HCT116 (cell line): ENCODE measurements around the gene SEMA6D. TPM values are rescaled to one million over a fixed set of nuclear protein-coding genes. Genes with fewer than 3 reads are reported as not detected.

Experiments used
- ATAC-seq: fragments of 200-7000 bp; cut with Tn5 transposase; 2 replicates; pipeline ENCODE4 v1.9.1; 2020; ENCODE audit warnings: mild to moderate bottlenecking, moderate library complexity
- BruUV-seq: library from RNA; stranded (reverse); fragments of 400-500 nt; replicated peaks from 2 replicates; lab custom pipeline; 2021; lab: Mats Ljungman, UMichigan
- CTCF ChIA-PET: fragments of 300-600 bp; sonication (Branson Sonifier 250); formaldehyde crosslinking; loops from one replicate; lab custom pipeline; 2021; ENCODE audit warnings: antibody characterized with exemption; lab: Charles Lee
- POLR2A ChIA-PET: fragments of 300-600, 350-600 bp; sonication (Branson Sonifier 250); formaldehyde crosslinking; loops from one replicate; lab custom pipeline; 2021; ENCODE audit warnings: antibody characterized with exemption; lab: Charles Lee
- RAD21 ChIA-PET, 2 experiments: fragments of 300-600 bp; sonication (Branson Sonifier 250); formaldehyde crosslinking; loops; one replicate each; lab custom pipeline; 2023; ENCODE audit warnings: low total read pairs in 2 of 2; ENCODE audit not compliant: uncharacterized antibody in 2 of 2, unreplicated experiment in 2 of 2, low non-redundant PET in 1 of 2; lab: Charles Lee
- DNase-seq: peaks from one replicate; pipeline ENCODE4 v3.0.0-alpha.2; 2010; ENCODE audit warnings: low read depth, low spot score
- H2AFZ ChIP-seq: fragments of 200-600 bp; shearing (Covaris generic), sonication (generic); 2 replicates; pipeline ENCODE4 v1.6.1; 2017; ENCODE audit warnings: low read depth, mixed run types, mixed read lengths, antibody characterized with exemption, low read length; ENCODE audit not compliant: poor library complexity, severe bottlenecking
- H3K27ac ChIP-seq: 2 replicates; pipeline ENCODE4 v1.5.1; 2012; ENCODE audit warnings: low read depth, low read length
- H3K27me3 ChIP-seq: fragments of 200-600 bp; sonication (generic); 2 replicates; pipeline ENCODE4 v1.6.1; 2016; ENCODE audit warnings: mixed run types, low read length, mixed read lengths; ENCODE audit not compliant: insufficient read depth
- H3K36me3 ChIP-seq, 2 experiments: fragments of 200-500 bp in 1 of 2; fragments of 200-600 bp in 1 of 2; sonication (Bioruptor generic) in 1 of 2; sonication (generic) in 1 of 2; 2 replicates each; pipeline versions ENCODE4 v1.5.1 to v1.6.1; 2014 to 2016; ENCODE audit warnings: low read length in 2 of 2, inconsistent platforms in 1 of 2, mixed read lengths in 1 of 2, mixed run types in 1 of 2; ENCODE audit not compliant: insufficient read depth in 2 of 2, control insufficient read depth in 1 of 2
- H3K4me1 ChIP-seq, 2 experiments: fragments of 200-600 bp in 1 of 2; sonication (generic) in 1 of 2; 2 replicates each; pipeline versions ENCODE4 v1.5.1 to v1.6.1; 2012 to 2017; ENCODE audit warnings: low read length in 2 of 2, inconsistent platforms in 1 of 2, mild to moderate bottlenecking in 1 of 2, mixed read lengths in 1 of 2, mixed run types in 1 of 2, moderate library complexity in 1 of 2; ENCODE audit not compliant: insufficient read depth in 2 of 2, control insufficient read depth in 1 of 2
- H3K4me2 ChIP-seq: fragments of 200-600 bp; sonication (generic); 2 replicates; pipeline ENCODE4 v1.6.1; 2017; ENCODE audit warnings: mixed run types, low read length, mixed read lengths
- H3K4me3 ChIP-seq, 2 experiments: fragments of 200-600 bp in 1 of 2; sonication (generic) in 1 of 2; replicated peaks in 1 of 2; 2 replicates each; pipeline ENCODE4 v1.5.1; 2011 to 2016; ENCODE audit warnings: low read length in 2 of 2, control low read depth in 1 of 2, low read depth in 1 of 2, mild to moderate bottlenecking in 1 of 2, mixed read lengths in 1 of 2, mixed run types in 1 of 2
- H3K79me2 ChIP-seq: fragments of 200-600 bp; sonication (generic); 2 replicates; pipeline ENCODE4 v1.6.1; 2017; ENCODE audit warnings: mild to moderate bottlenecking, mixed run types, low read length, moderate library complexity, mixed read lengths; ENCODE audit not compliant: insufficient read depth
- H3K9ac ChIP-seq: fragments of 200-600 bp; sonication (generic); 2 replicates; pipeline ENCODE4 v1.6.1; 2016; ENCODE audit warnings: low read length, mixed read lengths
- H3K9me2 ChIP-seq: fragments of 200-600 bp; sonication (generic), shearing (Covaris generic); 2 replicates; pipeline ENCODE4 v1.6.1; 2017; ENCODE audit warnings: mixed run types, mild to moderate bottlenecking, moderate library complexity; ENCODE audit not compliant: insufficient read depth
- H3K9me3 ChIP-seq, 2 experiments: fragments of 200-500 bp in 1 of 2; fragments of 200-600 bp in 1 of 2; sonication (Bioruptor generic) in 1 of 2; sonication (generic) in 1 of 2; 2 replicates each; pipeline ENCODE4 v1.6.1; 2014 to 2017; ENCODE audit warnings: low read length in 2 of 2, mixed read lengths in 2 of 2, inconsistent platforms in 1 of 2, low read depth in 1 of 2, mild to moderate bottlenecking in 1 of 2, mixed run types in 1 of 2, moderate library complexity in 1 of 2; ENCODE audit not compliant: control insufficient read depth in 1 of 2, insufficient read depth in 1 of 2
- H4K20me1 ChIP-seq: fragments of 200-600 bp; sonication (generic), shearing (Covaris generic); 2 replicates; pipeline ENCODE4 v1.6.1; 2017; ENCODE audit warnings: mixed run types, mild to moderate bottlenecking, moderate library complexity; ENCODE audit not compliant: insufficient read depth
- CEBPB ChIP-seq: IDR thresholded peaks from 2 replicates; pipeline ENCODE4 v1.6.1; 2012; ENCODE audit warnings: low read depth
- EGR1 ChIP-seq: IDR thresholded peaks from 2 replicates; pipeline ENCODE4 v1.6.1; 2012; ENCODE audit warnings: low read depth
- ELF1 ChIP-seq: IDR thresholded peaks from 2 replicates; pipeline ENCODE4 v1.6.1; 2012; ENCODE audit warnings: low read depth, borderline replicate concordance
- EZH2 ChIP-seq: fragments of 200-600 bp; sonication (generic); IDR thresholded peaks from 2 replicates; pipeline ENCODE4 v1.6.1; 2017; ENCODE audit warnings: antibody characterized with exemption, mixed run types
- EZH2phosphoT487 ChIP-seq: fragments of 200-600 bp; IDR thresholded peaks from 2 replicates; pipeline ENCODE4 v1.6.1; 2018; ENCODE audit warnings: antibody characterized with exemption, borderline replicate concordance
- FOSL1 ChIP-seq: IDR thresholded peaks from 2 replicates; pipeline ENCODE4 v1.6.1; 2012; ENCODE audit warnings: low read depth
- RAD21 ChIP-seq: IDR thresholded peaks from 2 replicates; pipeline ENCODE4 v1.6.1; 2012; ENCODE audit warnings: low read depth, mild to moderate bottlenecking
- SIN3A ChIP-seq: IDR thresholded peaks from 2 replicates; pipeline ENCODE4 v1.6.1; 2012; ENCODE audit warnings: low read depth
- TCF7L2 ChIP-seq: IDR thresholded peaks from 2 replicates; pipeline ENCODE4 v1.7.0; 2011; ENCODE audit warnings: borderline replicate concordance, inconsistent platforms; ENCODE audit not compliant: insufficient read depth, insufficient read length; ENCODE audit errors: extremely low read depth
- YY1 ChIP-seq: IDR thresholded peaks from 2 replicates; pipeline ENCODE4 v1.6.1; 2011; ENCODE audit warnings: low read length, low read depth, moderate library complexity, mild to moderate bottlenecking; ENCODE audit not compliant: insufficient replicate concordance; ENCODE audit errors: extremely low read depth
- intact Hi-C: fragments of 100-400 bp; cut with micrococcal nuclease; formaldehyde crosslinking; loops from 2 replicates; pipeline ENCODE4 v1.10.0; 2022
- total RNA-seq: library from RNA; stranded (reverse); gene quantifications from one replicate; pipeline ENCODE4 v1.2.1, GENCODE V29; 2021; ENCODE audit not compliant: unreplicated experiment
- TF ChIP-seq, protein P1 (sequence below), 3 experiments: fragments of 200-600 bp in 1 of 3; sonication (generic) in 1 of 3; IDR thresholded peaks in 2 of 3; conservative IDR thresholded peaks in 1 of 3; 2 replicates each; pipeline ENCODE4 v1.5.1; 2012 to 2017; ENCODE audit warnings: low read depth in 2 of 3, low read length in 2 of 3, antibody characterized with exemption in 1 of 3, borderline replicate concordance in 1 of 3, control low read depth in 1 of 3, mild to moderate bottlenecking in 1 of 3, mixed read lengths in 1 of 3, mixed run types in 1 of 3, moderate library complexity in 1 of 3; ENCODE audit not compliant: insufficient read depth in 1 of 3
- TF ChIP-seq, protein P2 (sequence below): IDR thresholded peaks from 2 replicates; pipeline ENCODE4 v1.6.1; 2012; ENCODE audit warnings: low read depth
- TF ChIP-seq, protein P3 (sequence below): IDR thresholded peaks from 2 replicates; pipeline ENCODE4 v1.6.1; 2011; ENCODE audit warnings: mild to moderate bottlenecking, low read length, moderate library complexity; ENCODE audit not compliant: insufficient replicate concordance; ENCODE audit errors: extremely low read depth

The SEMA6D gene
- total RNA-seq, 1 experiment from 2014 or later: 0.02 TPM

DNA sequence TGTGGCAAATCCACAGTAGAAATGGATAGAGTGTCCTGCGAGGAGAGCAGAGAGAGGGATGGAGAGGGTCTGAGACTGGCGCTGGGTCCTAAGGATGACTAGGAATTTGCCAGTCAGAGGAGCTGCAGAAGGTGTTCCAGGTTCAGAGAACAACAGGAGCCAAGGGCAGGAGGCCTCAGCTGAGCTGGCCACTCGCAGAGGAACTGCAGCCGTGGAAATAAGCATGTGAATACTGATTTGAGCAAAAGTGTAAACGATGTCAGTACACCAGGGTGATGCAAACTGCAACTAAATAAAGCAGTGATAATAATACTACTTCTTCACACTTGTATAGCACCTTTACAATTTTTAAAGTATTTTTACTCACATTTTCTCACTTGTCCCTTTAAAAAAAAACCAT, 24.6 kb downstream of the SEMA6D start:
- BruUV-seq: no TSS peak
- Histone ChIP-seq H3K4me3 (no peak overlapping the region), H3K79me2 (no peaks in the 10 kb centered on the region), H3K4me1 (no peaks in the 10 kb centered on the region), H3K9ac (no peak overlapping the region), H3K27ac (no peak overlapping the region), H4K20me1 (no peaks in the 10 kb centered on the region), H3K9me3 (peaks cover 8 to 34% of the 10 kb centered on the region in 2 experiments; a peak in 2 of 4 replicates), H3K9me2 (no peaks in the 10 kb centered on the region), H3K27me3 (no peaks in the 10 kb centered on the region), H2AFZ (no peak overlapping the region), H3K36me3 (no peaks in the 10 kb centered on the region), H3K4me2 (no peak overlapping the region)
- DNase-seq (no peak), ATAC-seq (no peak)
- ChIA-PET RAD21 (no interaction called here), POLR2A (no interaction called here), CTCF (no interaction called here)
- no peak for TF ChIP-seq EGR1
- TF ChIP-seq, protein P1, sequence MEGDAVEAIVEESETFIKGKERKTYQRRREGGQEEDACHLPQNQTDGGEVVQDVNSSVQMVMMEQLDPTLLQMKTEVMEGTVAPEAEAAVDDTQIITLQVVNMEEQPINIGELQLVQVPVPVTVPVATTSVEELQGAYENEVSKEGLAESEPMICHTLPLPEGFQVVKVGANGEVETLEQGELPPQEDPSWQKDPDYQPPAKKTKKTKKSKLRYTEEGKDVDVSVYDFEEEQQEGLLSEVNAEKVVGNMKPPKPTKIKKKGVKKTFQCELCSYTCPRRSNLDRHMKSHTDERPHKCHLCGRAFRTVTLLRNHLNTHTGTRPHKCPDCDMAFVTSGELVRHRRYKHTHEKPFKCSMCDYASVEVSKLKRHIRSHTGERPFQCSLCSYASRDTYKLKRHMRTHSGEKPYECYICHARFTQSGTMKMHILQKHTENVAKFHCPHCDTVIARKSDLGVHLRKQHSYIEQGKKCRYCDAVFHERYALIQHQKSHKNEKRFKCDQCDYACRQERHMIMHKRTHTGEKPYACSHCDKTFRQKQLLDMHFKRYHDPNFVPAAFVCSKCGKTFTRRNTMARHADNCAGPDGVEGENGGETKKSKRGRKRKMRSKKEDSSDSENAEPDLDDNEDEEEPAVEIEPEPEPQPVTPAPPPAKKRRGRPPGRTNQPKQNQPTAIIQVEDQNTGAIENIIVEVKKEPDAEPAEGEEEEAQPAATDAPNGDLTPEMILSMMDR (IDR thresholded peaks at IDR 0.05 in 2 of 3, conservative IDR thresholded peaks at IDR 0.05 in 1 of 3; ENCODE audit: borderline replicate concordance in 1 of 3, insufficient read depth in 1 of 3, low read depth in 2 of 3, low read length in 2 of 3): no peak
- TF ChIP-seq RAD21: no peak
- TF ChIP-seq ELF1: no peak
- TF ChIP-seq TCF7L2: no peak
- TF ChIP-seq EZH2phosphoT487: no peak
- TF ChIP-seq FOSL1: no peak
- no peak for TF ChIP-seq CEBPB
- TF ChIP-seq EZH2: no peak
- TF ChIP-seq SIN3A: no peak
- no peak for TF ChIP-seq YY1
- TF ChIP-seq, protein P2, sequence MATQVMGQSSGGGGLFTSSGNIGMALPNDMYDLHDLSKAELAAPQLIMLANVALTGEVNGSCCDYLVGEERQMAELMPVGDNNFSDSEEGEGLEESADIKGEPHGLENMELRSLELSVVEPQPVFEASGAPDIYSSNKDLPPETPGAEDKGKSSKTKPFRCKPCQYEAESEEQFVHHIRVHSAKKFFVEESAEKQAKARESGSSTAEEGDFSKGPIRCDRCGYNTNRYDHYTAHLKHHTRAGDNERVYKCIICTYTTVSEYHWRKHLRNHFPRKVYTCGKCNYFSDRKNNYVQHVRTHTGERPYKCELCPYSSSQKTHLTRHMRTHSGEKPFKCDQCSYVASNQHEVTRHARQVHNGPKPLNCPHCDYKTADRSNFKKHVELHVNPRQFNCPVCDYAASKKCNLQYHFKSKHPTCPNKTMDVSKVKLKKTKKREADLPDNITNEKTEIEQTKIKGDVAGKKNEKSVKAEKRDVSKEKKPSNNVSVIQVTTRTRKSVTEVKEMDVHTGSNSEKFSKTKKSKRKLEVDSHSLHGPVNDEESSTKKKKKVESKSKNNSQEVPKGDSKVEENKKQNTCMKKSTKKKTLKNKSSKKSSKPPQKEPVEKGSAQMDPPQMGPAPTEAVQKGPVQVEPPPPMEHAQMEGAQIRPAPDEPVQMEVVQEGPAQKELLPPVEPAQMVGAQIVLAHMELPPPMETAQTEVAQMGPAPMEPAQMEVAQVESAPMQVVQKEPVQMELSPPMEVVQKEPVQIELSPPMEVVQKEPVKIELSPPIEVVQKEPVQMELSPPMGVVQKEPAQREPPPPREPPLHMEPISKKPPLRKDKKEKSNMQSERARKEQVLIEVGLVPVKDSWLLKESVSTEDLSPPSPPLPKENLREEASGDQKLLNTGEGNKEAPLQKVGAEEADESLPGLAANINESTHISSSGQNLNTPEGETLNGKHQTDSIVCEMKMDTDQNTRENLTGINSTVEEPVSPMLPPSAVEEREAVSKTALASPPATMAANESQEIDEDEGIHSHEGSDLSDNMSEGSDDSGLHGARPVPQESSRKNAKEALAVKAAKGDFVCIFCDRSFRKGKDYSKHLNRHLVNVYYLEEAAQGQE: no peak
- TF ChIP-seq, protein P3, sequence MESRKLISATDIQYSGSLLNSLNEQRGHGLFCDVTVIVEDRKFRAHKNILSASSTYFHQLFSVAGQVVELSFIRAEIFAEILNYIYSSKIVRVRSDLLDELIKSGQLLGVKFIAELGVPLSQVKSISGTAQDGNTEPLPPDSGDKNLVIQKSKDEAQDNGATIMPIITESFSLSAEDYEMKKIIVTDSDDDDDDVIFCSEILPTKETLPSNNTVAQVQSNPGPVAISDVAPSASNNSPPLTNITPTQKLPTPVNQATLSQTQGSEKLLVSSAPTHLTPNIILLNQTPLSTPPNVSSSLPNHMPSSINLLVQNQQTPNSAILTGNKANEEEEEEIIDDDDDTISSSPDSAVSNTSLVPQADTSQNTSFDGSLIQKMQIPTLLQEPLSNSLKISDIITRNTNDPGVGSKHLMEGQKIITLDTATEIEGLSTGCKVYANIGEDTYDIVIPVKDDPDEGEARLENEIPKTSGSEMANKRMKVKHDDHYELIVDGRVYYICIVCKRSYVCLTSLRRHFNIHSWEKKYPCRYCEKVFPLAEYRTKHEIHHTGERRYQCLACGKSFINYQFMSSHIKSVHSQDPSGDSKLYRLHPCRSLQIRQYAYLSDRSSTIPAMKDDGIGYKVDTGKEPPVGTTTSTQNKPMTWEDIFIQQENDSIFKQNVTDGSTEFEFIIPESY: no peak
- intact Hi-C loops: no loop called here
